GM23338 (cell line): ENCODE data around the gene FMNL1. TPM values are rescaled to one million over a fixed set of nuclear protein-coding genes. Genes with fewer than 3 reads are reported as not detected.
A peak's percentile ranks its signal among the peaks of the same experiment; 100 is the strongest.

ENCODE experiments used
- ATAC-seq: fragments of 200-7000 bp; cut with Tn5 transposase; 3 replicates; pipeline ENCODE4 v1.9.1; 2020
- DNase-seq: peaks from one replicate; pipeline ENCODE4 v3.0.0-alpha.2; 2015; ENCODE audit warnings: low spot score
- H2AFZ ChIP-seq: fragments of 200-600 bp; sonication (generic); 2 replicates; pipeline ENCODE4 v1.8.0; 2016; ENCODE audit warnings: antibody characterized with exemption, mild to moderate bottlenecking, moderate library complexity
- H3F3A ChIP-seq: fragments of 200-600 bp; sonication (generic); replicated peaks from 2 replicates; pipeline ENCODE4 v1.8.0; 2017; ENCODE audit warnings: antibody characterized with exemption, mixed run types, low read depth
- H3K27ac ChIP-seq: fragments of 200-600 bp; sonication (generic); 2 replicates; pipeline ENCODE4 v1.6.1; 2016; ENCODE audit warnings: low read depth
- H3K27me3 ChIP-seq: fragments of 200-600 bp; sonication (generic); 2 replicates; pipeline ENCODE4 v1.8.0; 2016; ENCODE audit warnings: mild to moderate bottlenecking, mixed run types, moderate library complexity; ENCODE audit not compliant: insufficient read depth
- H3K36me3 ChIP-seq: fragments of 200-600 bp; sonication (generic); 2 replicates; pipeline ENCODE4 v1.8.0; 2016; ENCODE audit warnings: mild to moderate bottlenecking; ENCODE audit not compliant: insufficient read depth
- H3K4me1 ChIP-seq: fragments of 200-600 bp; sonication (generic); 2 replicates; pipeline ENCODE4 v1.8.0; 2016; ENCODE audit warnings: mild to moderate bottlenecking, moderate library complexity; ENCODE audit not compliant: insufficient read depth
- H3K4me2 ChIP-seq: fragments of 200-600 bp; sonication (generic); 2 replicates; pipeline ENCODE4 v1.7.1; 2017; ENCODE audit warnings: mixed run types
- H3K4me3 ChIP-seq: fragments of 200-600 bp; sonication (generic); 2 replicates; pipeline ENCODE4 v1.6.1; 2016; ENCODE audit warnings: mixed run types
- H3K79me2 ChIP-seq: fragments of 200-600 bp; sonication (generic); replicated peaks from 2 replicates; pipeline ENCODE4 v1.8.0; 2017; ENCODE audit warnings: mild to moderate bottlenecking; ENCODE audit not compliant: insufficient read depth
- H3K9me2 ChIP-seq: fragments of 200-600 bp; sonication (generic); 2 replicates; pipeline ENCODE4 v1.8.0; 2017; ENCODE audit not compliant: insufficient read depth
- H4K20me1 ChIP-seq: fragments of 200-600 bp; sonication (generic); replicated peaks from 2 replicates; pipeline ENCODE4 v1.8.0; 2017; ENCODE audit warnings: mild to moderate bottlenecking; ENCODE audit not compliant: insufficient read depth
- H3K27ac Mint-ChIP-seq: 2 replicates; pipeline ENCODE4 v1.8.0; 2020; ENCODE audit warnings: inconsistent platforms, mild to moderate bottlenecking, moderate library complexity, mixed read lengths
- H3K27me3 Mint-ChIP-seq: 3 replicates; pipeline ENCODE4 v1.8.0; 2022; ENCODE audit warnings: low read depth, mild to moderate bottlenecking, moderate library complexity, mixed read lengths, inconsistent platforms; ENCODE audit not compliant: insufficient read depth, poor library complexity
- H3K36me3 Mint-ChIP-seq: 3 replicates; pipeline ENCODE4 v1.8.0; 2021; ENCODE audit warnings: low read depth, mild to moderate bottlenecking, inconsistent platforms, moderate library complexity, mixed read lengths
- H3K4me1 Mint-ChIP-seq: 3 replicates; pipeline ENCODE4 v1.8.0; 2020; ENCODE audit warnings: mild to moderate bottlenecking, inconsistent platforms, mixed read lengths
- H3K4me3 Mint-ChIP-seq: 3 replicates; pipeline ENCODE4 v1.8.0; 2021; ENCODE audit warnings: moderate library complexity, mild to moderate bottlenecking, inconsistent platforms, mixed read lengths
- H3K9me3 Mint-ChIP-seq: 3 replicates; pipeline ENCODE4 v1.8.0; 2020; ENCODE audit warnings: moderate library complexity, mild to moderate bottlenecking, inconsistent platforms, mixed read lengths
- CREB1 ChIP-seq: fragments of 250-450 bp; sonication (Bioruptor Pico); IDR thresholded peaks from 2 replicates; pipeline ENCODE4 v1.5.0; 2020; ENCODE audit warnings: low read depth, mild to moderate bottlenecking, moderate library complexity
- CTCF ChIP-seq, 2 experiments: fragments of 200-600 bp in 1 of 2; sonication (generic) in 1 of 2; conservative IDR thresholded peaks; 2 replicates each; pipeline versions ENCODE4 v1.5.1 to v1.6.1; 2016 to 2017; ENCODE audit warnings: antibody characterized with exemption in 2 of 2, low read depth in 2 of 2, mild to moderate bottlenecking in 2 of 2, moderate library complexity in 1 of 2
- ETS1 ChIP-seq: IDR thresholded peaks from 2 replicates; pipeline ENCODE4 v1.6.1; 2016; ENCODE audit warnings: antibody characterized with exemption
- EZH2phosphoT487 ChIP-seq: fragments of 200-600 bp; sonication (generic); IDR thresholded peaks from one replicate; pipeline ENCODE4 v1.8.1; 2018; ENCODE audit warnings: antibody characterized with exemption; ENCODE audit not compliant: unreplicated experiment
- JUNB ChIP-seq: IDR thresholded peaks from one replicate; pipeline ENCODE4 v1.6.1; 2016; ENCODE audit warnings: antibody characterized with exemption; ENCODE audit not compliant: unreplicated experiment
- POLR2AphosphoS5 ChIP-seq: IDR thresholded peaks from 2 replicates; pipeline ENCODE4 v1.6.1; 2016; ENCODE audit warnings: antibody characterized with exemption, low read depth
- REST ChIP-seq: IDR thresholded peaks from one replicate; pipeline ENCODE4 v1.6.1; 2018; ENCODE audit warnings: antibody characterized with exemption; ENCODE audit not compliant: unreplicated experiment
- STAT1 ChIP-seq: IDR thresholded peaks from one replicate; pipeline ENCODE4 v1.6.1; 2016; ENCODE audit warnings: antibody characterized with exemption; ENCODE audit not compliant: unreplicated experiment
- ZNF114 ChIP-seq: fragments of 250-450 bp; sonication (Bioruptor Pico); IDR thresholded peaks from 2 replicates; pipeline ENCODE4 v1.5.0; 2020; ENCODE audit warnings: mild to moderate bottlenecking, moderate library complexity
- ZNF331 ChIP-seq: fragments of 250-450 bp; sonication (Bioruptor Pico); IDR thresholded peaks from 2 replicates; pipeline ENCODE4 v1.5.0; 2020; ENCODE audit warnings: low read depth, mild to moderate bottlenecking, moderate library complexity
- polyA plus RNA-seq: library from polyadenylated mRNA; unstranded; fragments of >200 nt; fragmentation: Nextera tagmentation; extraction: Ambion mirVana; gene quantifications from 2 replicates; pipeline ENCODE4 v1.2.1, GENCODE V29; 2016
- total RNA-seq: library from RNA; depleted of rRNA; stranded (reverse); fragments of >200 nt; shearing (Covaris generic); gene quantifications from 2 replicates; pipeline ENCODE4 v1.2.3, GENCODE V29; 2014

Gene FMNL1
- total and polyA plus RNA-seq, 2 experiments from 2014 or later, result 6.6 to 9.3 TPM

- Mint-ChIP-seq H3K27ac (no peak overlapping the region), H3K9me3 (no peaks in the 10 kb centered on the region; the same call in 2 of the 3 replicates), H3K36me3 (peaks cover 3% of the 10 kb centered on the region; the same call in 1 of the 3 replicates), H3K4me1 (peaks cover 25% of the 10 kb centered on the region), H3K27me3 (peaks cover 34% of the 10 kb centered on the region), H3K4me3 (0 out of 3 replicates have a peak overlapping the region, but pooled peaks have one; percentile 18)
- H3K4me3 ChIP-seq, result no peak overlapping the region
- no peaks in the 10 kb centered on the region; the same call in 1 of the 2 replicates for H3K9me2 ChIP-seq
- peak overlapping the region; percentile 64; the same call in 1 of the 2 replicates for H3K4me2 ChIP-seq
- no peaks in the 10 kb centered on the region for H3K36me3 ChIP-seq
- no peak overlapping the region for H2AFZ ChIP-seq
- DNase-seq (peak; percentile 66), ATAC-seq (peak; percentile 52)
- H3F3A ChIP-seq, result 0 out of 2 replicates have a peak, but pooled peaks cover 3% of the 10 kb centered on the region
- TF ChIP-seq CREB1 (CRISPR knock-in tag) (no peak), CTCF (conservative IDR thresholded peaks at IDR 0.05; ENCODE audit: low read depth in 2 of 2) (peak in 1 of 2 experiments; percentile 25; a peak in 2 of 4 replicates)
- no peaks in the 10 kb centered on the region for H3K79me2 ChIP-seq
- H3K27ac ChIP-seq, result no peak overlapping the region
- H4K20me1 ChIP-seq, result no peaks in the 10 kb centered on the region
- H3K4me1 ChIP-seq, result peaks cover 19% of the 10 kb centered on the region; the same call in 1 of the 2 replicates
- H3K27me3 ChIP-seq, result peaks cover 11% of the 10 kb centered on the region
These were observed 34.7 kb downstream of the FMNL1 start for GRCh38 chr17:45256114-45256966.

GRCh38 chr17:45257115-45257514, 35.4 kb downstream of the FMNL1 start:
- ATAC-seq (peak; percentile 2; the same call in 2 of the 3 replicates), DNase-seq (no peak)
- H3K9me2 ChIP-seq, result no peaks in the 10 kb centered on the region; the same call in 1 of the 2 replicates
- no peak overlapping the region for H3K4me3 ChIP-seq
- Mint-ChIP-seq H3K9me3 (no peaks in the 10 kb centered on the region; the same call in 2 of the 3 replicates), H3K4me1 (peaks cover 27% of the 10 kb centered on the region), H3K36me3 (peaks cover 3% of the 10 kb centered on the region; the same call in 1 of the 3 replicates), H3K27ac (no peak overlapping the region), H3K27me3 (peaks cover 37% of the 10 kb centered on the region), H3K4me3 (peak overlapping the region; percentile 2; the same call in 1 of the 3 replicates)
- no peak overlapping the region for H3K27ac ChIP-seq
- H4K20me1 ChIP-seq, result no peaks in the 10 kb centered on the region
- peak overlapping the region; percentile 64; the same call in 1 of the 2 replicates for H3K4me2 ChIP-seq
- H3K36me3 ChIP-seq, result no peaks in the 10 kb centered on the region
- H3K79me2 ChIP-seq, result no peaks in the 10 kb centered on the region
- 0 out of 2 replicates have a peak, but pooled peaks cover 3% of the 10 kb centered on the region for H3F3A ChIP-seq
- peaks cover 20% of the 10 kb centered on the region; the same call in 1 of the 2 replicates for H3K4me1 ChIP-seq
- peaks cover 11% of the 10 kb centered on the region for H3K27me3 ChIP-seq
- H2AFZ ChIP-seq, result no peak overlapping the region
- no peak for TF ChIP-seq JUNB
- no peak for TF ChIP-seq CTCF (conservative IDR thresholded peaks at IDR 0.05; ENCODE audit: low read depth in 2 of 2)
- no peak for TF ChIP-seq ETS1
- TF ChIP-seq STAT1, result no peak
- no peak for TF ChIP-seq ZNF331 (CRISPR knock-in tag)
- TF ChIP-seq REST, result no peak
- no peak for TF ChIP-seq CREB1 (CRISPR knock-in tag)
- no peak for TF ChIP-seq POLR2AphosphoS5
- TF ChIP-seq EZH2phosphoT487, result no peak
- TF ChIP-seq ZNF114 (CRISPR knock-in tag), result no peak
